ENCODE results near the gene TRPM5. TPM values are rescaled to one million over a fixed set of nuclear protein-coding genes. Genes with fewer than 3 reads are reported as not detected.

TRPM5 gene
- total and polyA plus RNA-seq, 2 of the 4 experiments (the other 2 are of a cell fraction), result not detected

DNA sequence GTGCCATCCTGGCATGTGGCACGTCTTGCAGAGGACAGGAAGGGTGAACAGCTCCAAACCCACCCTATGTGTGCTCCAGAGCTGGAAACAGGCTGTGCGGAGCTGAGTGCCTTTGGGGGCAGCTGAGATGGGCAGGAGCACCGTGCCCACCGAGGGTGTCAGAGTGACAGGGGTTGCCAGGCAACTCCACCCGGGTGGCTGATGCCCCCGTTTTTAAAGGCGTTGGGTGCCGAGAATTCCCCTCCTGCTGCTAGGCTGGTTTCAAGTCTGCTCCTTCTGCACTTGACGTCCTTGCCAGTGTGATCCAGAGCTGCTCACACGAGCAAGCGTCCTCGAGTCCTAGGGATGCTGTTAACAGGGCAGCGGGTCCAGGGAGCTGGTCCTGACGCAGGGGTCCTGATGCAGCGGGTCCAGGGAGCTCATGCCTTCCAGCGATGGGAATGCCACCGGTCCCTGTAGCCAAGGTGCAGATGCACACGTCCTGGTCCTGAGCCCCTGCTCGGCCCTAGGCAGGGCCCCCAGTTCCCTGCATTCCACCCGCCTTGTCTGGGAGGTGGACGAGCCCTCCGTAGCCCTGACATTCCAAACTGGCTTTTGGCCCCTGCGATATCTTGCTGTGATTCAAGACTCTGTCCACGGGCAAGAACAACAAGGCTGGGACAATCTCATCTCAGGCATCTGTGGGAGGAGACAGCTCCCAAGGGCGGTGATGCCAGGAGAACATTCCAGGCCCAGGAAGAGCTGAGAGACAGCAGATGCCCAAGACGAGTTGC lies 5.4 kb upstream of the TRPM5 start:
- Histone ChIP-seq H3K14ac (replicated peaks; ENCODE audit: low read depth, low read length) (no peak overlapping the region), H2BK20ac (ENCODE audit: low read depth, low read length) (no peak overlapping the region), H2BK15ac (ENCODE audit: low read depth, low read length) (no peak overlapping the region), H4K5ac (ENCODE audit: low read depth, low read length) (no peak overlapping the region), H2AFZ (replicated peaks; ENCODE audit: low read length, poor library complexity) (no peak overlapping the region), H2AK5ac (ENCODE audit: low read depth, low read length) (no peak overlapping the region), H2AK9ac (replicated peaks; ENCODE audit: low read depth, low read length, poor library complexity) (no peak overlapping the region), H4K20me1 (ENCODE audit: insufficient read depth, low read length) (no peaks in the 10 kb centered on the region), H3K18ac (ENCODE audit: low read depth, low read length) (no peak overlapping the region), H2BK5ac (ENCODE audit: low read depth, low read length, poor library complexity, severe bottlenecking) (no peak overlapping the region), H3K9ac (ENCODE audit: low read depth, low read length) (no peak overlapping the region), H3K9me1 (ENCODE audit: insufficient read depth, low read length) (no peaks in the 10 kb centered on the region), H3K27ac (ENCODE audit: insufficient read depth, low read length) (no peak overlapping the region), H3K79me1 (ENCODE audit: low read depth in 1 of 2, low read length in 2 of 2) (no peaks in the 10 kb centered on the region), H3K4me2 (ENCODE audit: low read depth, low read length) (no peak overlapping the region), H3K23ac (ENCODE audit: low read depth, low read length) (no peak overlapping the region), H3K9me3 (ENCODE audit: control insufficient read depth, insufficient read depth, low read length) (no peaks in the 10 kb centered on the region; the same call in 1 of the 2 replicates), H3K4me3 (ENCODE audit: insufficient read depth, low read depth, low read length) (no peak overlapping the region), H3K4me1 (ENCODE audit: control insufficient read depth, insufficient read depth, low read length) (no peaks in the 10 kb centered on the region), H2BK120ac (ENCODE audit: low read depth, low read length) (no peak overlapping the region), H3K4ac (ENCODE audit: low read depth, low read length) (no peak overlapping the region), H4K91ac (ENCODE audit: insufficient read depth, low read depth, low read length) (no peak overlapping the region), H3K56ac (ENCODE audit: extremely low read depth, insufficient read depth, low read length) (no peak overlapping the region), H3K27me3 (ENCODE audit: control insufficient read depth, insufficient read depth, low read length) (peaks cover 56% of the 10 kb centered on the region), H3K36me3 (ENCODE audit: control insufficient read depth, insufficient read depth, low read length) (no peaks in the 10 kb centered on the region), H4K8ac (ENCODE audit: low read depth in 2 of 2, low read length in 2 of 2) (no peak overlapping the region)
- WGBS, 2 experiments (ENCODE audit: extremely low coverage in 2 of 2, insufficient read length in 1 of 2), result 62% methylated on average over 21 of the region's 26 CpGs; no CpG with 5 or more reads in 1 of the 2 experiments
- dilution Hi-C loops (cut with HindIII; ENCODE audit: low sequenced_read_pairs, unreplicated experiment), result no loop called here
- POLR2A ChIA-PET (ENCODE audit: unreplicated experiment), result no interaction called here
- ATAC-seq (ENCODE audit: low read depth) (no peak), DNase-seq (no peak)
- in situ Hi-C loops (cut with MboI; ENCODE audit: low sequenced_read_pairs), result no loop called here
- TF ChIP-seq CEBPB (IDR thresholded peaks at IDR 0.05; ENCODE audit: low read depth, low read length) (no peak), CHD1 (IDR thresholded peaks at IDR 0.05; ENCODE audit: low read depth, low read length) (no peak), NFE2L2 (IDR thresholded peaks at IDR 0.05; ENCODE audit: low read depth, low read length) (no peak), MAFK (IDR thresholded peaks at IDR 0.05; ENCODE audit: low read depth, low read length) (no peak), RFX5 (IDR thresholded peaks at IDR 0.05; ENCODE audit: low read depth, low read length) (no peak), FOS (IDR thresholded peaks at IDR 0.05; ENCODE audit: low read depth, low read length) (no peak), BHLHE40 (IDR thresholded peaks at IDR 0.05; ENCODE audit: low read depth, low read length) (no peak), MXI1 (IDR thresholded peaks at IDR 0.05; ENCODE audit: borderline replicate concordance, low read depth, low read length) (no peak), RCOR1 (IDR thresholded peaks at IDR 0.05; ENCODE audit: insufficient replicate concordance, low read length) (no peak), MAZ (IDR thresholded peaks at IDR 0.05; ENCODE audit: borderline replicate concordance, low read depth, low read length) (no peak), SMC3 (IDR thresholded peaks at IDR 0.05; ENCODE audit: low read depth, low read length) (no peak), RAD21 (IDR thresholded peaks at IDR 0.05; ENCODE audit: low read length) (no peak), POLR2A (IDR thresholded peaks at IDR 0.05; ENCODE audit: low read depth, low read length) (no peak)
- TF ChIP-seq, protein P1, sequence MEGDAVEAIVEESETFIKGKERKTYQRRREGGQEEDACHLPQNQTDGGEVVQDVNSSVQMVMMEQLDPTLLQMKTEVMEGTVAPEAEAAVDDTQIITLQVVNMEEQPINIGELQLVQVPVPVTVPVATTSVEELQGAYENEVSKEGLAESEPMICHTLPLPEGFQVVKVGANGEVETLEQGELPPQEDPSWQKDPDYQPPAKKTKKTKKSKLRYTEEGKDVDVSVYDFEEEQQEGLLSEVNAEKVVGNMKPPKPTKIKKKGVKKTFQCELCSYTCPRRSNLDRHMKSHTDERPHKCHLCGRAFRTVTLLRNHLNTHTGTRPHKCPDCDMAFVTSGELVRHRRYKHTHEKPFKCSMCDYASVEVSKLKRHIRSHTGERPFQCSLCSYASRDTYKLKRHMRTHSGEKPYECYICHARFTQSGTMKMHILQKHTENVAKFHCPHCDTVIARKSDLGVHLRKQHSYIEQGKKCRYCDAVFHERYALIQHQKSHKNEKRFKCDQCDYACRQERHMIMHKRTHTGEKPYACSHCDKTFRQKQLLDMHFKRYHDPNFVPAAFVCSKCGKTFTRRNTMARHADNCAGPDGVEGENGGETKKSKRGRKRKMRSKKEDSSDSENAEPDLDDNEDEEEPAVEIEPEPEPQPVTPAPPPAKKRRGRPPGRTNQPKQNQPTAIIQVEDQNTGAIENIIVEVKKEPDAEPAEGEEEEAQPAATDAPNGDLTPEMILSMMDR (conservative IDR thresholded peaks at IDR 0.05; ENCODE audit: low read depth, low read length), result no peak
- TF ChIP-seq, protein P2, sequence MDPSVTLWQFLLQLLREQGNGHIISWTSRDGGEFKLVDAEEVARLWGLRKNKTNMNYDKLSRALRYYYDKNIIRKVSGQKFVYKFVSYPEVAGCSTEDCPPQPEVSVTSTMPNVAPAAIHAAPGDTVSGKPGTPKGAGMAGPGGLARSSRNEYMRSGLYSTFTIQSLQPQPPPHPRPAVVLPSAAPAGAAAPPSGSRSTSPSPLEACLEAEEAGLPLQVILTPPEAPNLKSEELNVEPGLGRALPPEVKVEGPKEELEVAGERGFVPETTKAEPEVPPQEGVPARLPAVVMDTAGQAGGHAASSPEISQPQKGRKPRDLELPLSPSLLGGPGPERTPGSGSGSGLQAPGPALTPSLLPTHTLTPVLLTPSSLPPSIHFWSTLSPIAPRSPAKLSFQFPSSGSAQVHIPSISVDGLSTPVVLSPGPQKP (IDR thresholded peaks at IDR 0.05; ENCODE audit: borderline replicate concordance, low read depth, low read length), result no peak
- TF ChIP-seq, protein P3, sequence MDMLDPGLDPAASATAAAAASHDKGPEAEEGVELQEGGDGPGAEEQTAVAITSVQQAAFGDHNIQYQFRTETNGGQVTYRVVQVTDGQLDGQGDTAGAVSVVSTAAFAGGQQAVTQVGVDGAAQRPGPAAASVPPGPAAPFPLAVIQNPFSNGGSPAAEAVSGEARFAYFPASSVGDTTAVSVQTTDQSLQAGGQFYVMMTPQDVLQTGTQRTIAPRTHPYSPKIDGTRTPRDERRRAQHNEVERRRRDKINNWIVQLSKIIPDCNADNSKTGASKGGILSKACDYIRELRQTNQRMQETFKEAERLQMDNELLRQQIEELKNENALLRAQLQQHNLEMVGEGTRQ (IDR thresholded peaks at IDR 0.05; ENCODE audit: low read depth, low read length), result no peak
- BruUV-seq (replicated peaks), result no TSS peak
- intact Hi-C loops (cut with micrococcal nuclease), result no loop called here
- CTCF ChIA-PET, result no interaction called here
